ENCODE data around the gene OR10J5.

OR10J5 gene, protein sequence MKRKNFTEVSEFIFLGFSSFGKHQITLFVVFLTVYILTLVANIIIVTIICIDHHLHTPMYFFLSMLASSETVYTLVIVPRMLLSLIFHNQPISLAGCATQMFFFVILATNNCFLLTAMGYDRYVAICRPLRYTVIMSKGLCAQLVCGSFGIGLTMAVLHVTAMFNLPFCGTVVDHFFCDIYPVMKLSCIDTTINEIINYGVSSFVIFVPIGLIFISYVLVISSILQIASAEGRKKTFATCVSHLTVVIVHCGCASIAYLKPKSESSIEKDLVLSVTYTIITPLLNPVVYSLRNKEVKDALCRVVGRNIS

GRCh38 chr1:159535907-159536306 is at the start of gene OR10J5:
OR10J5 (minus strand) TSS chr1:159536007; CDS start chr1:159536007, 0 bp downstream.
- no peak within 1 kb of the TSS for H3K4me3 ChIP-seq (replicated peaks in 1 of 2; ENCODE audit: low read depth in 2 of 2, low read length in 2 of 2)
- TF ChIP-seq, protein P1, sequence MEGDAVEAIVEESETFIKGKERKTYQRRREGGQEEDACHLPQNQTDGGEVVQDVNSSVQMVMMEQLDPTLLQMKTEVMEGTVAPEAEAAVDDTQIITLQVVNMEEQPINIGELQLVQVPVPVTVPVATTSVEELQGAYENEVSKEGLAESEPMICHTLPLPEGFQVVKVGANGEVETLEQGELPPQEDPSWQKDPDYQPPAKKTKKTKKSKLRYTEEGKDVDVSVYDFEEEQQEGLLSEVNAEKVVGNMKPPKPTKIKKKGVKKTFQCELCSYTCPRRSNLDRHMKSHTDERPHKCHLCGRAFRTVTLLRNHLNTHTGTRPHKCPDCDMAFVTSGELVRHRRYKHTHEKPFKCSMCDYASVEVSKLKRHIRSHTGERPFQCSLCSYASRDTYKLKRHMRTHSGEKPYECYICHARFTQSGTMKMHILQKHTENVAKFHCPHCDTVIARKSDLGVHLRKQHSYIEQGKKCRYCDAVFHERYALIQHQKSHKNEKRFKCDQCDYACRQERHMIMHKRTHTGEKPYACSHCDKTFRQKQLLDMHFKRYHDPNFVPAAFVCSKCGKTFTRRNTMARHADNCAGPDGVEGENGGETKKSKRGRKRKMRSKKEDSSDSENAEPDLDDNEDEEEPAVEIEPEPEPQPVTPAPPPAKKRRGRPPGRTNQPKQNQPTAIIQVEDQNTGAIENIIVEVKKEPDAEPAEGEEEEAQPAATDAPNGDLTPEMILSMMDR (IDR thresholded peaks at IDR 0.05; ENCODE audit: low read depth, low read length) = no peak
- no peak for DNase-seq (ENCODE audit: low read depth in 2 of 2)

GRCh38 chr1:159584536-159584935 is 48.7 kb upstream of the OR10J5 start:
- H3K4me3 ChIP-seq (replicated peaks in 1 of 2; ENCODE audit: low read depth in 2 of 2, low read length in 2 of 2) = no peak overlapping the region
- TF ChIP-seq, protein P1 (IDR thresholded peaks at IDR 0.05; ENCODE audit: low read depth, low read length) = no peak

DNA sequence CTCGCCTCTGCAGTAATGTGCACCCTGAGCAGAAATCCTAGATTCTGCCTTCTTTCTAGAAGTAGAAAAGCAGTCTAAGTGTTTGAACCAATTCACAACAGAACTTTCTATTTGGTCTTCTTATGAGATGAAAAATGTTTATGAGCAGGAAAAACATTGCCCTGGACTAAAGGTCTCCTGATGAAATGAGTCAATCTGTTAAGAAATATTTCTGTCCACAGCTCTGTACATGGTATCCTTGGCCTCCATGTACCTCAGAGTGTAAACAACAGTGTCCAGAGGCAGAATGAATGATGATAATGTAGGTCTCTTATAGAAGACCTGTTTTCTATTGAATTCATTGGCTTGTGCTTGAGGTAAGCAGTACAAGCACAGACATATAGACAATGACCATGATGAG is 45.6 kb upstream of the OR10J5 start:
- no peak overlapping the region for H3K4me3 ChIP-seq (replicated peaks in 1 of 2; ENCODE audit: low read depth in 2 of 2, low read length in 2 of 2)
- TF ChIP-seq, protein P1 (IDR thresholded peaks at IDR 0.05; ENCODE audit: low read depth, low read length) = no peak
- peak in 1 of 2 donors; percentile 52 for DNase-seq (ENCODE audit: low read depth in 2 of 2)

More at GRCh38 chr1:159584536-159584935, 48.7 kb upstream of the OR10J5 start:
- DNase-seq (ENCODE audit: low read depth in 2 of 2) = no peak

DNA sequence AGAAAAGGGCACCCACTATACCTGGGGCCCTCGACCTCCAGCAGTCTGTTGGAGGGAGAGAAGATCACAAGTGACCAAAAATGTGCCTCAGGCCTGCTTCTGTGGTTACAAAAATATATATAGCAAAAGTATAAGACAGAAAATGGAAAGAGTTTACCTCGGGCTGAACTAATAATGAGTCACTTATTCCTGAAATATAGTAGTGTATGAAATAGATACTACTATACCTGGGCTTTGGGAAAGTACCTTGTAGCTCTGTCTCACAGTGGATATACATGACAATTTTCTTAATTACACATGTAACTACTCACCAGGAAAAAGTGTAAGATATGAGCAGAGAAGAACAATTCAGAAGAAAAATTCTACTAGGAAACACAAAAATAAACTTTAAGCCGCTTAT is 44.5 kb upstream of the OR10J5 start:
- no peak overlapping the region for H3K4me3 ChIP-seq (replicated peaks in 1 of 2; ENCODE audit: low read depth in 2 of 2, low read length in 2 of 2)
- no peak for DNase-seq (ENCODE audit: low read depth in 2 of 2)
- TF ChIP-seq, protein P1 (IDR thresholded peaks at IDR 0.05; ENCODE audit: low read depth, low read length) = no peak

GRCh38 chr1:159577446-159577845 is 41.6 kb upstream of the OR10J5 start:
- TF ChIP-seq, protein P1 (IDR thresholded peaks at IDR 0.05; ENCODE audit: low read depth, low read length) = no peak
- no peak for DNase-seq (ENCODE audit: low read depth in 2 of 2)
- no peak overlapping the region for H3K4me3 ChIP-seq (replicated peaks in 1 of 2; ENCODE audit: low read depth in 2 of 2, low read length in 2 of 2)

- TF ChIP-seq, protein P1 (IDR thresholded peaks at IDR 0.05; ENCODE audit: low read depth, low read length) = no peak
- no peak for DNase-seq (ENCODE audit: low read depth in 2 of 2)
These were observed 26.9 kb upstream of the OR10J5 start for GRCh38 chr1:159562680-159563079.

More at GRCh38 chr1:159562680-159563079, 26.9 kb upstream of the OR10J5 start:
- no peak overlapping the region for H3K4me3 ChIP-seq (replicated peaks in 1 of 2; ENCODE audit: low read depth in 2 of 2, low read length in 2 of 2)
